Loucy (cell line): ENCODE results near the gene NOBOX.

Experiments
- H2AFZ ChIP-seq: fragments of 200-600 bp; sonication (generic); 2 replicates; pipeline ENCODE4 v1.6.0; 2016; ENCODE audit warnings: antibody characterized with exemption, mild to moderate bottlenecking, low read length, moderate library complexity
- H3F3A ChIP-seq: fragments of 200-600 bp; 2 replicates; pipeline ENCODE4 v1.6.0; 2016; ENCODE audit warnings: antibody characterized with exemption, low read depth, mild to moderate bottlenecking
- H3K27me3 ChIP-seq: fragments of 200-600 bp; sonication (generic); 2 replicates; pipeline ENCODE4 v1.6.1; 2014; ENCODE audit warnings: low read length, mild to moderate bottlenecking; ENCODE audit not compliant: insufficient read depth, poor library complexity, severe bottlenecking
- H3K36me3 ChIP-seq: fragments of 200-600 bp; sonication (generic); 2 replicates; pipeline ENCODE4 v1.6.1; 2016; ENCODE audit warnings: low read length; ENCODE audit not compliant: insufficient read depth
- H3K4me1 ChIP-seq: fragments of 200-600 bp; sonication (generic); 2 replicates; pipeline ENCODE4 v1.5.1; 2014; ENCODE audit warnings: low read length, mild to moderate bottlenecking; ENCODE audit not compliant: insufficient read depth, poor library complexity, severe bottlenecking
- H3K4me2 ChIP-seq: fragments of 200-600 bp; sonication (generic); 2 replicates; pipeline ENCODE4 v1.6.0; 2014; ENCODE audit warnings: antibody characterized with exemption, low read length, low read depth, mild to moderate bottlenecking; ENCODE audit not compliant: poor library complexity, severe bottlenecking
- H3K4me3 ChIP-seq: fragments of 200-600 bp; sonication (generic); 2 replicates; pipeline ENCODE4 v1.5.1; 2014; ENCODE audit warnings: low read length, mild to moderate bottlenecking, mixed read lengths; ENCODE audit not compliant: poor library complexity, severe bottlenecking
- H3K79me2 ChIP-seq: fragments of 200-600 bp; sonication (generic); 2 replicates; pipeline ENCODE4 v1.6.1; 2014; ENCODE audit warnings: low read length; ENCODE audit not compliant: insufficient read depth
- H3K9ac ChIP-seq: fragments of 200-600 bp; sonication (generic); 2 replicates; pipeline ENCODE4 v1.6.0; 2014; ENCODE audit warnings: mild to moderate bottlenecking, low read depth, low read length, moderate library complexity; ENCODE audit not compliant: poor library complexity, severe bottlenecking
- H3K9me2 ChIP-seq: fragments of 200-600 bp; sonication (generic); replicated peaks from 2 replicates; pipeline ENCODE4 v1.6.1; 2016; ENCODE audit warnings: low read depth, low read length, mixed read lengths
- H3K9me3 ChIP-seq: fragments of 200-600 bp; sonication (generic); 2 replicates; pipeline ENCODE4 v1.6.1; 2014; ENCODE audit warnings: mild to moderate bottlenecking, antibody characterized with exemption, low read length, low read depth; ENCODE audit not compliant: insufficient read depth
- H4K20me1 ChIP-seq: fragments of 200-600 bp; sonication (generic); 2 replicates; pipeline ENCODE4 v1.6.0; 2014; ENCODE audit warnings: antibody characterized with exemption, low read length, mild to moderate bottlenecking; ENCODE audit not compliant: insufficient read depth, poor library complexity, severe bottlenecking
- CTCF ChIP-seq: fragments of 200-600 bp; sonication (generic); conservative IDR thresholded peaks from 2 replicates; pipeline ENCODE4 v1.5.1; 2014; ENCODE audit warnings: mild to moderate bottlenecking, antibody characterized with exemption, low read length
- EZH2phosphoT487 ChIP-seq: fragments of 200-600 bp; IDR thresholded peaks from 2 replicates; pipeline ENCODE4 v1.6.1; 2018; ENCODE audit warnings: antibody characterized with exemption, mild to moderate bottlenecking, moderate library complexity, borderline replicate concordance

Gene NOBOX

GRCh38 chr7:144403649-144404061, at the start of gene NOBOX:
TSS of gene NOBOX (minus strand) at chr7:144403693.
- Histone ChIP-seq H4K20me1 (no peaks in the 10 kb centered on the region), H3K79me2 (no peaks in the 10 kb centered on the region), H3K27me3 (no peaks in the 10 kb centered on the region), H3K9me2 (no peaks in the 10 kb centered on the region), H3F3A (no peaks in the 10 kb centered on the region), H3K4me3 (no peak within 1 kb of the TSS), H3K9ac (no peak within 1 kb of the TSS), H3K4me2 (no peak within 1 kb of the TSS), H3K9me3 (no peaks in the 10 kb centered on the region), H2AFZ (no peak within 1 kb of the TSS), H3K36me3 (no peaks in the 10 kb centered on the region), H3K4me1 (no peaks in the 10 kb centered on the region)
- TF ChIP-seq CTCF, result no peak
- no peak for TF ChIP-seq EZH2phosphoT487

- no peak overlapping the region for H3K4me2 ChIP-seq
Measured at GRCh38 chr7:144452064-144452463, 48.6 kb upstream of the NOBOX start.

GRCh38 chr7:144445590-144445989, 42.1 kb upstream of the NOBOX start:
- Histone ChIP-seq H3K79me2 (no peaks in the 10 kb centered on the region), H3K4me3 (no peak overlapping the region), H3K36me3 (no peaks in the 10 kb centered on the region), H3K9me3 (no peaks in the 10 kb centered on the region), H3F3A (no peaks in the 10 kb centered on the region), H2AFZ (no peak overlapping the region), H3K9me2 (no peaks in the 10 kb centered on the region), H4K20me1 (no peaks in the 10 kb centered on the region), H3K27me3 (no peaks in the 10 kb centered on the region), H3K4me1 (no peaks in the 10 kb centered on the region), H3K4me2 (no peak overlapping the region), H3K9ac (no peak overlapping the region)
- TF ChIP-seq EZH2phosphoT487, result no peak
- no peak for TF ChIP-seq CTCF

More at GRCh38 chr7:144452064-144452463, 48.6 kb upstream of the NOBOX start:
- Histone ChIP-seq H3K4me3 (no peak overlapping the region), H4K20me1 (no peaks in the 10 kb centered on the region), H3K36me3 (no peaks in the 10 kb centered on the region), H3K79me2 (no peaks in the 10 kb centered on the region), H3K9ac (no peak overlapping the region), H3F3A (no peaks in the 10 kb centered on the region), H2AFZ (no peak overlapping the region), H3K9me3 (no peaks in the 10 kb centered on the region), H3K27me3 (no peaks in the 10 kb centered on the region), H3K9me2 (no peaks in the 10 kb centered on the region), H3K4me1 (no peaks in the 10 kb centered on the region)
- no peak for TF ChIP-seq CTCF
- TF ChIP-seq EZH2phosphoT487, result no peak
